ENCODE data around the gene AHCTF1.

AHCTF1 gene

GRCh38 chr1:246923900-246924299 is 7.8 kb downstream of the AHCTF1 start:
- TF ChIP-seq SIN3A (IDR thresholded peaks at IDR 0.05; ENCODE audit: borderline replicate concordance, insufficient read depth, low read length) (no peak), REST (IDR thresholded peaks at IDR 0.05; ENCODE audit: insufficient read depth in 1 of 2, low read depth in 2 of 2, low read length in 2 of 2) (no peak), TAF1 (IDR thresholded peaks at IDR 0.05; ENCODE audit: borderline replicate concordance, insufficient read depth, low read length) (no peak), POLR2AphosphoS5 (IDR thresholded peaks at IDR 0.05; ENCODE audit: low read depth, low read length) (no peak)

GRCh38 chr1:246923482-246923881 is 8.3 kb downstream of the AHCTF1 start:
- TF ChIP-seq TAF1 (IDR thresholded peaks at IDR 0.05; ENCODE audit: borderline replicate concordance, insufficient read depth, low read length) = no peak
- TF ChIP-seq SIN3A (IDR thresholded peaks at IDR 0.05; ENCODE audit: borderline replicate concordance, insufficient read depth, low read length) = no peak
- TF ChIP-seq FOXP2 (optimal IDR thresholded peaks at IDR 0.05; ENCODE audit: borderline replicate concordance, extremely low read depth, extremely low read length, insufficient read depth) = no peak
- TF ChIP-seq POLR2AphosphoS5 (IDR thresholded peaks at IDR 0.05; ENCODE audit: low read depth, low read length) = no peak
- TF ChIP-seq REST (IDR thresholded peaks at IDR 0.05; ENCODE audit: insufficient read depth in 1 of 2, low read depth in 2 of 2, low read length in 2 of 2) = no peak

GRCh38 chr1:246921481-246921880 is 10.3 kb downstream of the AHCTF1 start:
- no peak for TF ChIP-seq TAF1 (IDR thresholded peaks at IDR 0.05; ENCODE audit: borderline replicate concordance, insufficient read depth, low read length)
- no peak for TF ChIP-seq SIN3A (IDR thresholded peaks at IDR 0.05; ENCODE audit: borderline replicate concordance, insufficient read depth, low read length)
- TF ChIP-seq POLR2AphosphoS5 (IDR thresholded peaks at IDR 0.05; ENCODE audit: low read depth, low read length) = no peak
- TF ChIP-seq REST (IDR thresholded peaks at IDR 0.05; ENCODE audit: insufficient read depth in 1 of 2, low read depth in 2 of 2, low read length in 2 of 2) = no peak
- no peak for TF ChIP-seq FOXP2 (optimal IDR thresholded peaks at IDR 0.05; ENCODE audit: borderline replicate concordance, extremely low read depth, extremely low read length, insufficient read depth)

GRCh38 chr1:246919902-246920301 is 11.8 kb downstream of the AHCTF1 start:
- no peak for TF ChIP-seq REST (IDR thresholded peaks at IDR 0.05; ENCODE audit: insufficient read depth in 1 of 2, low read depth in 2 of 2, low read length in 2 of 2)
- no peak for TF ChIP-seq SIN3A (IDR thresholded peaks at IDR 0.05; ENCODE audit: borderline replicate concordance, insufficient read depth, low read length)
- TF ChIP-seq TAF1 (IDR thresholded peaks at IDR 0.05; ENCODE audit: borderline replicate concordance, insufficient read depth, low read length) = no peak
- no peak for TF ChIP-seq POLR2AphosphoS5 (IDR thresholded peaks at IDR 0.05; ENCODE audit: low read depth, low read length)
- no peak for TF ChIP-seq FOXP2 (optimal IDR thresholded peaks at IDR 0.05; ENCODE audit: borderline replicate concordance, extremely low read depth, extremely low read length, insufficient read depth)

- TF ChIP-seq FOXP2 (optimal IDR thresholded peaks at IDR 0.05; ENCODE audit: borderline replicate concordance, extremely low read depth, extremely low read length, insufficient read depth) (no peak), REST (IDR thresholded peaks at IDR 0.05; ENCODE audit: insufficient read depth in 1 of 2, low read depth in 2 of 2, low read length in 2 of 2) (no peak), SIN3A (IDR thresholded peaks at IDR 0.05; ENCODE audit: borderline replicate concordance, insufficient read depth, low read length) (no peak), TAF1 (IDR thresholded peaks at IDR 0.05; ENCODE audit: borderline replicate concordance, insufficient read depth, low read length) (no peak), POLR2AphosphoS5 (IDR thresholded peaks at IDR 0.05; ENCODE audit: low read depth, low read length) (no peak)
Observed at GRCh38 chr1:246907472-246907871, 24.3 kb downstream of the AHCTF1 start.

Data from PFSK-1 (cell line).